Hematopoietic multipotent progenitor cell treated with erythropoietin and hydrocortisone succinate and interleukin-3 and kit ligand, for 6 days (in vitro differentiated cells): ENCODE data around the gene NTNG1.
A peak's percentile ranks its signal among the peaks of the same experiment; 100 is the strongest.

Experiments
- DNase-seq: peaks from one replicate; pipeline ENCODE4 v3.0.0-alpha.2; 2015

Gene NTNG1

DNA sequence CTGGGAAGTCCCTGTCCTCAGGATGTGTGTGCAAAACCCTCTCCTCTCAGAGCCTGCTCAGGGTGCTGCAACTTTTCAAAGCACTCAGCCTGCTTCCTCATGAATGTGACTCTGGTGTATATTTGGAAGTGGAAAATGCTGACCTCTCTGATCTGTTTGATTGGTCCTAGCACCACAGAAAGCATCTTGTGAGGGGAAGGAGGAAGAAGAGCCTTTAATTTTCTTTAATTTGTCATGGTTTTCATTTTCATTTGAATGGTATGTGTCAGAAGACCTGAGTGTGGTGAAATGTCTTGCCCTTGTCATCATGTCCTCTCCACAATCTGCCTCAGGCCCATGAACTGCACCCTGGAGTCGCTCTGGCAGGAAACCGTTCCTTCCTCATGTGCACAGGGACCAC is 383.5 kb downstream of the NTNG1 start:
- no peak for DNase-seq

DNA sequence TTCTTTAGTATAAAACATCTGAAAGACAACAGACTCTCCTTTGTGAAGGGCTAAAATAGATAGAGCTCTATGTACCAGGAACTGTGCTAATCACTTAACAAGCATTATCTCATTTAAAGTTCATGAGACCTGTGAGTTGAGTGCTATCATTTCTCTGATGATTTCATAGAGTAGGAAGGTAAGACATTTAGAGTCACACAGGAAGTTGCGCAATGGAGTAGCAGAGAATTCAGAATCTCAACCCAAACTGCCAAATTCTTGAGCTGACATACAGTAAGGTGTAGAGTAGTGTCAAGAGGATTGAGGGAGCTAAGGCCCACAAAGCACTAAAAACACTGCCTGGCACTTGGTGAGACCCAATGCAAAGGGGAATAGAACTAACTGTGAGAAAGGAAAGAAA is 384.3 kb downstream of the NTNG1 start:
- no peak for DNase-seq

DNA sequence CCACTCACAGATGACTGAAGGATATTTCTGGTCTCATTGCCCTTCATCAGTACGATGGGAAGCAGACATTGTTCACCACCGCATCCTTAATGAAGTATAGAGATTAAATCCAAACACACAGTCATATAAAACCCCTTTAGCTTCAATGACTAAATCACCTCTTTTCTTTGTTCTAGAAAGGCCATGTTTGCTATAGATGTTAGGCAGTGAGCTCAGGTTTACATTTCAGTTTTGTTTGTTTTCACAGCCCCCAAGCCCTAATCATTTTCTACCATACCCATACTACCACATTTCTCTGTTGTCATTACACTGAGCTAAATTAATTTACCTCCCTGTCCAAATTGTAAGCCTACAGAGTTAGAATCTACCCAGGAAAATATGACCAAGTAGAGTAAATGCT is 385.1 kb downstream of the NTNG1 start:
- DNase-seq = no peak

DNA sequence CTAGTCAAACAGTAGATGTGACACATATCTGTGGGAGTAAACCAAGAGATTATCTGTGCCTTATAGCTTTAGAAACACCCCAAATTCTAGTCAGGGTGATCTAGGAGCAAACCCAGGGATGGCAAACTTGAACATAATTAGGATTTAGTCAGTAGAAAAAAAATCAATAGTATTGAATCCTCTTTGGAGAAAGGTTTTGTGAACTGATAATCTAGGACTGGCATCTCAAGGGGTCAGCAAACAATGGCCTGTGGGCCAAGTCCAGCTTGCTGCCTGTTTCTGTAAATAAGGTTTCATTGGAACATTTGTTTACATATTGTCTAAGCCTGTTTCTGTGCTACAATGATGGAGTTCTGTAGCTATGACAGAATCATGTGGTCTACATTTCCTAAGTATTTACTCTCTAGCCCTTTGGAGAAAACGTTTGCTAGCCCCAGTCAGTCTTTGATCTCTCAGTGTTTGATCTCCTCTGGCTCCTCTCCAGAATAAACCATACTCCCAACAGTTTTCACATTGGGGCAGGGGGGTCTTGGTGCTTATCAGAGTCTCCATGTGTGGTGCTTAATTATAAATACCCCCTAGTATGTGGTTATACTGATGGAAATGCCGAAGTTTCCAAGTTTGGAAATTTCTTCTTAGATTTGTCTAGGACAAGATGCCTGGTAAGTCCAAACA is 385.8 kb downstream of the NTNG1 start:
- no peak for DNase-seq

DNA sequence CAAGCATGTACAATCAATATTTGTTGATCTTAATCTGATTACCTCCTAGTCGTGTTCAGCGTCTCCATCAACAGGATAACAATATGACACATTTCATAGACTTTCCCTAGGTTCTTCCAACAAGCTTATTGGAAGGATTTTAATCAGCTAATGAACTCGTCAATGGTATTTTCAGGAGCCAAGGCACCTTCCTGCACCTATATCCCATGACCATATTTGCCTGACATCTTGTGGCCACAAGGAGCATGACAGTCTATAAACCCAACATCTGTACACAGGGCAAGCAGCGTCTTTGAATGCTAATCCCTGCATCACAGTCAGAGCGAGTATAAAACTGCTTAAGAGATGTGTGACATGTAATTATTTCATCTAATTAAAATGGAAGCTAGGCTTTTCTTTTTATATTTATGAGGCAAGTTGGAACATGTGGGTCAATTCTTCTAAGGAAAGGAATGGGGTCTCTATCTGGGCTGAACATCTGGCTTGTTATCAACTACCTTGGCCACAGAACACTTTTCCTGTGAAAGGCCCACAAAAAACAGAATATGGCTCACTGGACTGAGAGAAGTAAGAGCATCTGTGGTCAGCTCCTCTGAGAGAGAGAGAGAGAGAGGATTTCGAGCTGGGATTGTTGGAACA is 388.8 kb downstream of the NTNG1 start:
- peak; percentile 73 for DNase-seq

DNA sequence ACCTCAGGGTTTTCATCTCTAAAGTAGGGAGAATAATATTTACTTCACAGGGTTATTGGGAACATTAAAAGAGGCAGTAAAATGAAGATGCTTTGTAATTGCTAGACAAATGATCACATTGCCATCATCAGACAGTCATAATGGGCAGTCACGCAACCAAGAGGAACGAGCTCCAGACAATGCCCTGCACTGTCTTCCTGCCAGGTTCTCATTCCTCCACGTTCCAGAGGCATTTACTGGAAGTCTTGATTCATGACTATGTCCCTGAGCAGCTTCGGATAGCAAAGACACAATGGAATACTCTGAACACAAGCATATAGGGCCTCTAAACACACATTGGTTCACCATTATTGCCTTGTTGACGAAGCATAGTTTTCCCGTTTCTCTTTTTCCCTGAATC is 389.7 kb downstream of the NTNG1 start:
- no peak for DNase-seq

DNA sequence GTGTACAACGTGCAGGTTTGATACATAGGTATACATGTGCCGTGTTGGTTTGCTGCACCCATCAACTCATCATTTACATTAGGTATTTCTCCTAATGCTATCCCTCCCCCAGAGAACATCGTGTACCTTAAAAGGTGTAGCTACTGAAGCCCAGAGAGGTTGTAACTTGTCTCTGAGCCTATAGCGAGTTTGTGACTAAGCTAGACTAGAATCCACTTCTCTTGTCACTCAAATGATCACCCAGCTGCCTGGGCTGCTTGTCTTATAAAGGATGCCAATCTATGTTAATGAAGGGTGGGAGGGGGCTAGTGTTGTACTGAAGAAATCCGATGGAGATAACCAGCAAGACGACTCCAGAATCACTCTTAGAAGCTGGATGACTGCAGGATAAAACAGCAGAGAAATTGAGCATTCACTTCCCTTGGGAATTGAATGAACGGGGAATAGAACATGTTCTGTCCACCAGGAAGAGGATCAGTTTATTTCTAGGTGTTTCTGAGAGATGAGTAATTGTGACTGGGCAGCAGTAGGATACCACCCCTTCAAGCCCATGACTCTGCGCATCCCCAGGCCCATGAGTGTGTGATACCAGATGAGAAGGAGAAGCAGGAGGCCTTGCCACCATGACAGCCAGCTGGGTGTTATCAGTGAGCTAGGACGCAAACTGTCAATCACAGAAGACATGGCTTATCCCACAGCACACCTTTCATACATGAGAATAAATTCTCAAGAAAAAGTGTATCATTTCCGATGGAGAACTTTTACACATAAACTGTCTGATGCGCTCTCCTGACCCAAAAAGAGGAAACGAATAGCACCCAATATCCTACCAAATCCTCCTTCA is 390.4 kb downstream of the NTNG1 start:
- DNase-seq = no peak

DNA sequence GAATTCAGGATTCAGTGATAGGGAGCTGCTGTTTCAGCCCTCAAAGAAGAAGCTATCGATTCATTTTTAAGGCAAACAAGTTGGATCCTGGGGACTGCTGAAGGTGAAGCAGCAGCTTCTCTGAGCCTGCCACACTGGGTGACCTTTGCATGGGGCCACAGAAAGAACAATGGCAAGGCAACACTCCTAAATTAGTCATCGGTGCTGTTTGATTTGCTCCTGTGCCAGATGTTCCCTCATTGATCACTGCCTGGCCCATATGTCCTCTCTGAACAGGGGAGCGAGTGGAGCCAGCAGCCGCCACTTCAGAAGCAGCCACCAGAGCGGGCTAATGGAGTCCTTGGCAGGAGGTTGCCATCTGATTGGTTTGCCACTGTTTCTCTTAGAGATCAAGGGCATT is 391.5 kb downstream of the NTNG1 start:
- no peak for DNase-seq
